Cardiac fibroblast (primary cell): ENCODE data around the gene KATNB1.

Experiments
- DNase-seq, 2 donors: peaks; one replicate each; pipeline versions ENCODE4 v3.0.0 to v3.0.0-alpha.2; 2010; ENCODE audit warnings: low read depth in 2 of 2
- H3K4me3 ChIP-seq, 2 donors: replicated peaks in 1 of 2; 1 replicate in 1 of 2; 2 replicates in 1 of 2; pipeline ENCODE4 v1.5.1; 2011; ENCODE audit warnings: low read depth in 2 of 2, low read length in 2 of 2, mild to moderate bottlenecking in 2 of 2, moderate library complexity in 1 of 2
- TF ChIP-seq, protein P1 (sequence below): IDR thresholded peaks from one replicate; pipeline ENCODE4 v1.5.1; 2011; ENCODE audit warnings: low read depth, mild to moderate bottlenecking, low read length, inconsistent platforms

Gene KATNB1

GRCh38 chr16:57701759-57702371, 33.7 kb upstream of the KATNB1 start:
- H3K4me3 ChIP-seq = no peak overlapping the region
- TF ChIP-seq, protein P1, sequence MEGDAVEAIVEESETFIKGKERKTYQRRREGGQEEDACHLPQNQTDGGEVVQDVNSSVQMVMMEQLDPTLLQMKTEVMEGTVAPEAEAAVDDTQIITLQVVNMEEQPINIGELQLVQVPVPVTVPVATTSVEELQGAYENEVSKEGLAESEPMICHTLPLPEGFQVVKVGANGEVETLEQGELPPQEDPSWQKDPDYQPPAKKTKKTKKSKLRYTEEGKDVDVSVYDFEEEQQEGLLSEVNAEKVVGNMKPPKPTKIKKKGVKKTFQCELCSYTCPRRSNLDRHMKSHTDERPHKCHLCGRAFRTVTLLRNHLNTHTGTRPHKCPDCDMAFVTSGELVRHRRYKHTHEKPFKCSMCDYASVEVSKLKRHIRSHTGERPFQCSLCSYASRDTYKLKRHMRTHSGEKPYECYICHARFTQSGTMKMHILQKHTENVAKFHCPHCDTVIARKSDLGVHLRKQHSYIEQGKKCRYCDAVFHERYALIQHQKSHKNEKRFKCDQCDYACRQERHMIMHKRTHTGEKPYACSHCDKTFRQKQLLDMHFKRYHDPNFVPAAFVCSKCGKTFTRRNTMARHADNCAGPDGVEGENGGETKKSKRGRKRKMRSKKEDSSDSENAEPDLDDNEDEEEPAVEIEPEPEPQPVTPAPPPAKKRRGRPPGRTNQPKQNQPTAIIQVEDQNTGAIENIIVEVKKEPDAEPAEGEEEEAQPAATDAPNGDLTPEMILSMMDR = no peak
- DNase-seq = no peak

DNA sequence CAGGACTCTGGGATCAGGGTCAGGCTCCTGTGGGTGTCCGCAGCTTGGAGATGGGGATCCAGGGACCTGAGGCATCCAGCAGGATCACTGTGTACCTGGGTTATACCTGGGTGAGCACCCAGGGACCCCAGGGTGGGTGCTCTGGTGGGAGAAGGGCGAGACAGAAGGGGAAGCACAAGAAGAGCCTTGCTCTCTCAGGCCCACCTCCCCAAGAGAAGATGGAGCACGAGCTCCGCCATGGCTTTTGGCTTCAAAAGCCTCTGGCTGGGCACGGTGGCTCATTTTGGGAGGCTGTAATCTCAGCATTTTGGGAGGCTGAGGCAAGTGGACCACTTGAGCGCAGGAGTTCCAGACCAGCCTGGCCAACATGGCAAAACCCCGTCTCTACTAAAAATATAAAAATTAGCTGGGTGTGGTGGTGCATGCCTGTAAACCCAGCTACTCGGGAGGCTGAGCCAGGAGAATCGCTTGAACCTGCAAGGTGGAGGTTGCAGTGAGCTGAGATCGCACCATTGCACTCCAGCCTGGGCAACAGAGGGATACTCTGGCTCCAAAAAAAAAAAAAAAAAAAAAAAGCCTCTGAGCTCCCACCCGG, 32.1 kb upstream of the KATNB1 start:
- DNase-seq = no peak
- TF ChIP-seq, protein P1 = no peak
- H3K4me3 ChIP-seq = no peak overlapping the region

- DNase-seq = no peak
- TF ChIP-seq, protein P1 = no peak
- no peak overlapping the region for H3K4me3 ChIP-seq
These were observed 31.3 kb upstream of the KATNB1 start for GRCh38 chr16:57704011-57704904.

GRCh38 chr16:57704905-57705852, 30.4 kb upstream of the KATNB1 start:
- DNase-seq = no peak
- no peak overlapping the region for H3K4me3 ChIP-seq
- TF ChIP-seq, protein P1 = no peak

GRCh38 chr16:57706717-57707116, 28.9 kb upstream of the KATNB1 start:
- no peak overlapping the region for H3K4me3 ChIP-seq
- no peak for DNase-seq
- TF ChIP-seq, protein P1 = no peak

GRCh38 chr16:57707331-57707730, 28.2 kb upstream of the KATNB1 start:
- TF ChIP-seq, protein P1 = no peak

More at GRCh38 chr16:57707331-57707730, 28.2 kb upstream of the KATNB1 start:
- DNase-seq = no peak
- no peak overlapping the region for H3K4me3 ChIP-seq
